ENCODE measurements around the gene C3orf49. TPM values are rescaled to one million over a fixed set of nuclear protein-coding genes. Genes with fewer than 3 reads are reported as not detected.

C3orf49 gene
- polyA plus RNA-seq, 2 donors: not detected

- Histone ChIP-seq H3K36me3 (ENCODE audit: control insufficient read depth in 2 of 2, insufficient read depth in 2 of 2, low read length in 1 of 2) (peaks cover 0 to 4% of the 10 kb centered on the region in 2 donors), H3K9me3 (ENCODE audit: control insufficient read depth in 2 of 2, insufficient read depth in 1 of 2, low read depth in 1 of 2, low read length in 1 of 2) (no peaks in the 10 kb centered on the region), H3K4me3 (ENCODE audit: low read depth in 1 of 2, low read length in 2 of 2) (no peak overlapping the region), H3K27me3 (ENCODE audit: control insufficient read depth in 1 of 2, insufficient read depth in 2 of 2, low read length in 2 of 2) (no peaks in the 10 kb centered on the region), H3K4me1 (ENCODE audit: control insufficient read depth in 2 of 2, insufficient read depth in 2 of 2, low read length in 1 of 2) (peaks cover 0 to 3% of the 10 kb centered on the region in 2 donors), H3K27ac (ENCODE audit: low read depth in 2 of 2, low read length in 1 of 2) (no peak overlapping the region)
- WGBS, 2 donors: 73 to 76% methylated on average over 1 of the region's 1 CpG
Measured at GRCh38 chr3:63896332-63897030, 77.4 kb downstream of the C3orf49 start.

Other genes with a start within 250 kb of the C3orf49 start
- gene SNTN, start 166.6 kb upstream of the C3orf49 start, polyA plus RNA-seq: not detected
- 100 to 1,000 TPM in 1 of 2 donors, 10 to 100 TPM in 1; 80.7 to 223 TPM for gene THOC7, start 44.5 kb downstream of the C3orf49 start, polyA plus RNA-seq
- 1 to 10 TPM; 2.6 to 5.9 TPM for gene ATXN7, start 44.6 kb downstream of the C3orf49 start, polyA plus RNA-seq
- not detected for gene SCAANT1, start 93.1 kb downstream of the C3orf49 start, polyA plus RNA-seq
- gene PSMD6, start 204.2 kb downstream of the C3orf49 start, polyA plus RNA-seq: 10 to 100 TPM; 36.0 to 80.7 TPM

Measured in esophagus (tissue), 2 donors.